ENCODE results near the gene PUS3.
A peak's percentile ranks its signal among the peaks of the same experiment; 100 is the strongest.

PUS3 gene

GRCh38 chr11:125902927-125903710 is at the start of gene PUS3:
TSS of gene PUS3 (minus strand) at chr11:125903206. CDS start at chr11:125896284, 6,922 bp downstream.
- DNase-seq = peak; percentile 41

- DNase-seq = no peak
Measured at GRCh38 chr11:125952559-125952958, 49.6 kb upstream of the PUS3 start.

- DNase-seq = no peak
Measured at GRCh38 chr11:125951731-125952130, 48.7 kb upstream of the PUS3 start.

- DNase-seq = no peak
Measured at GRCh38 chr11:125950696-125951651, 48.0 kb upstream of the PUS3 start.

- DNase-seq = no peak
Measured at GRCh38 chr11:125950178-125950490, 47.1 kb upstream of the PUS3 start.

- DNase-seq = no peak
Measured at GRCh38 chr11:125949271-125950177, 46.5 kb upstream of the PUS3 start.

GRCh38 chr11:125948278-125949051 is 45.5 kb upstream of the PUS3 start:
- DNase-seq = no peak

- DNase-seq = no peak
Measured at GRCh38 chr11:125947419-125948277, 44.6 kb upstream of the PUS3 start.

GRCh38 chr11:125946712-125947418 is 43.9 kb upstream of the PUS3 start:
- no peak for DNase-seq

- DNase-seq = no peak
Measured at GRCh38 chr11:125945797-125946520, 43.0 kb upstream of the PUS3 start, which contains the start of gene VSIG10L2. TSS of gene VSIG10L2 (plus strand) at chr11:125946044. CDS start at chr11:125946056, 12 bp downstream.

GRCh38 chr11:125945011-125945796 is 42.2 kb upstream of the PUS3 start:
- no peak for DNase-seq

GRCh38 chr11:125944350-125945010 is 41.5 kb upstream of the PUS3 start:
- DNase-seq = no peak

- DNase-seq = no peak
Measured at GRCh38 chr11:125943661-125944349, 40.8 kb upstream of the PUS3 start.

GRCh38 chr11:125942771-125943428 is 39.9 kb upstream of the PUS3 start:
- DNase-seq = no peak

GRCh38 chr11:125941619-125942611 is 38.9 kb upstream of the PUS3 start:
- peak; percentile 0 for DNase-seq

GRCh38 chr11:125941267-125941618 is 38.2 kb upstream of the PUS3 start:
- no peak for DNase-seq

All from NCI-H1694 treated with DMSO at 0.1 percent for 48 hours (cell line).